GM23338 (cell line): ENCODE data around the gene EREG.

Experiments used
- CREB1 ChIP-seq: fragments of 250-450 bp; sonication (Bioruptor Pico); IDR thresholded peaks from 2 replicates; pipeline ENCODE4 v1.5.0; 2020; ENCODE audit warnings: low read depth, mild to moderate bottlenecking, moderate library complexity
- EZH2 ChIP-seq: fragments of 200-600 bp; sonication (generic); IDR thresholded peaks from one replicate; pipeline ENCODE4 v1.8.0; 2017; ENCODE audit warnings: antibody characterized with exemption, mild to moderate bottlenecking, low read depth; ENCODE audit not compliant: unreplicated experiment
- EZH2phosphoT487 ChIP-seq: fragments of 200-600 bp; sonication (generic); IDR thresholded peaks from one replicate; pipeline ENCODE4 v1.8.1; 2018; ENCODE audit warnings: antibody characterized with exemption; ENCODE audit not compliant: unreplicated experiment
- JUNB ChIP-seq: IDR thresholded peaks from one replicate; pipeline ENCODE4 v1.6.1; 2016; ENCODE audit warnings: antibody characterized with exemption; ENCODE audit not compliant: unreplicated experiment
- NANOG ChIP-seq: IDR thresholded peaks from 2 replicates; pipeline ENCODE4 v1.6.1; 2016; ENCODE audit warnings: antibody characterized with exemption, borderline replicate concordance
- POLR2AphosphoS5 ChIP-seq: IDR thresholded peaks from 2 replicates; pipeline ENCODE4 v1.6.1; 2016; ENCODE audit warnings: antibody characterized with exemption, low read depth
- ZNF114 ChIP-seq: fragments of 250-450 bp; sonication (Bioruptor Pico); IDR thresholded peaks from 2 replicates; pipeline ENCODE4 v1.5.0; 2020; ENCODE audit warnings: mild to moderate bottlenecking, moderate library complexity
- ZNF331 ChIP-seq: fragments of 250-450 bp; sonication (Bioruptor Pico); IDR thresholded peaks from 2 replicates; pipeline ENCODE4 v1.5.0; 2020; ENCODE audit warnings: low read depth, mild to moderate bottlenecking, moderate library complexity
- TF ChIP-seq, protein P1 (sequence below), 2 experiments: fragments of 200-600 bp in 1 of 2; sonication (generic) in 1 of 2; conservative IDR thresholded peaks; 2 replicates each; pipeline versions ENCODE4 v1.5.1 to v1.6.1; 2016 to 2017; ENCODE audit warnings: antibody characterized with exemption in 2 of 2, low read depth in 2 of 2, mild to moderate bottlenecking in 2 of 2, moderate library complexity in 1 of 2
- TF ChIP-seq, protein P2 (sequence below): IDR thresholded peaks from one replicate; pipeline ENCODE4 v1.6.1; 2018; ENCODE audit warnings: antibody characterized with exemption; ENCODE audit not compliant: unreplicated experiment
- TF ChIP-seq, protein P3 (sequence below): fragments of 250-450 bp; sonication (Bioruptor Pico); IDR thresholded peaks from 2 replicates; pipeline ENCODE4 v1.5.0; 2020; ENCODE audit warnings: mild to moderate bottlenecking, moderate library complexity
- TF ChIP-seq, protein P4 (sequence below): IDR thresholded peaks from 2 replicates; pipeline ENCODE4 v1.6.1; 2016; ENCODE audit warnings: antibody characterized with exemption

DNA sequence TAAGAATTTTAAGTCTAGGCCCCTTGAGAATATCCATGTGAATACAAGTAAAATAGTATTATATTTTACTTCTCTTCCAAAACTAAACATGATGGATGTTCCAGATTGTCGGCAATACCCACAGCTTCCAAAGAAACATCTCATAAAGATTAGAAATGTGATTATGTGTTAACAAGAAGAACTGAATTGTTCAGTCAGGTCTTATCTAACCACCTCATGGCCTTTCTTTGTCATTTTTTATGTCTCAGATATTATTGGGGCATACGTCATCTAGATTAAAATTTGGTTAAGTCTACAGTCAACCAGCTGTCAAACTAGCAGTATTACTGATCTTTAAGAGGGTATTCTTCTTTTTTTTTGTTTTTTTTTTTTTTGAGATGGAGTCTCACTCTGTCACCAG is 46.7 kb upstream of the EREG start:
- TF ChIP-seq, protein P1, sequence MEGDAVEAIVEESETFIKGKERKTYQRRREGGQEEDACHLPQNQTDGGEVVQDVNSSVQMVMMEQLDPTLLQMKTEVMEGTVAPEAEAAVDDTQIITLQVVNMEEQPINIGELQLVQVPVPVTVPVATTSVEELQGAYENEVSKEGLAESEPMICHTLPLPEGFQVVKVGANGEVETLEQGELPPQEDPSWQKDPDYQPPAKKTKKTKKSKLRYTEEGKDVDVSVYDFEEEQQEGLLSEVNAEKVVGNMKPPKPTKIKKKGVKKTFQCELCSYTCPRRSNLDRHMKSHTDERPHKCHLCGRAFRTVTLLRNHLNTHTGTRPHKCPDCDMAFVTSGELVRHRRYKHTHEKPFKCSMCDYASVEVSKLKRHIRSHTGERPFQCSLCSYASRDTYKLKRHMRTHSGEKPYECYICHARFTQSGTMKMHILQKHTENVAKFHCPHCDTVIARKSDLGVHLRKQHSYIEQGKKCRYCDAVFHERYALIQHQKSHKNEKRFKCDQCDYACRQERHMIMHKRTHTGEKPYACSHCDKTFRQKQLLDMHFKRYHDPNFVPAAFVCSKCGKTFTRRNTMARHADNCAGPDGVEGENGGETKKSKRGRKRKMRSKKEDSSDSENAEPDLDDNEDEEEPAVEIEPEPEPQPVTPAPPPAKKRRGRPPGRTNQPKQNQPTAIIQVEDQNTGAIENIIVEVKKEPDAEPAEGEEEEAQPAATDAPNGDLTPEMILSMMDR (conservative IDR thresholded peaks at IDR 0.05; ENCODE audit: low read depth in 2 of 2): no peak
- TF ChIP-seq POLR2AphosphoS5 (no peak), ZNF331 (CRISPR knock-in tag) (no peak), NANOG (no peak), EZH2 (no peak), EZH2phosphoT487 (no peak), CREB1 (CRISPR knock-in tag) (no peak), JUNB (no peak), ZNF114 (CRISPR knock-in tag) (no peak)
- TF ChIP-seq, protein P2, sequence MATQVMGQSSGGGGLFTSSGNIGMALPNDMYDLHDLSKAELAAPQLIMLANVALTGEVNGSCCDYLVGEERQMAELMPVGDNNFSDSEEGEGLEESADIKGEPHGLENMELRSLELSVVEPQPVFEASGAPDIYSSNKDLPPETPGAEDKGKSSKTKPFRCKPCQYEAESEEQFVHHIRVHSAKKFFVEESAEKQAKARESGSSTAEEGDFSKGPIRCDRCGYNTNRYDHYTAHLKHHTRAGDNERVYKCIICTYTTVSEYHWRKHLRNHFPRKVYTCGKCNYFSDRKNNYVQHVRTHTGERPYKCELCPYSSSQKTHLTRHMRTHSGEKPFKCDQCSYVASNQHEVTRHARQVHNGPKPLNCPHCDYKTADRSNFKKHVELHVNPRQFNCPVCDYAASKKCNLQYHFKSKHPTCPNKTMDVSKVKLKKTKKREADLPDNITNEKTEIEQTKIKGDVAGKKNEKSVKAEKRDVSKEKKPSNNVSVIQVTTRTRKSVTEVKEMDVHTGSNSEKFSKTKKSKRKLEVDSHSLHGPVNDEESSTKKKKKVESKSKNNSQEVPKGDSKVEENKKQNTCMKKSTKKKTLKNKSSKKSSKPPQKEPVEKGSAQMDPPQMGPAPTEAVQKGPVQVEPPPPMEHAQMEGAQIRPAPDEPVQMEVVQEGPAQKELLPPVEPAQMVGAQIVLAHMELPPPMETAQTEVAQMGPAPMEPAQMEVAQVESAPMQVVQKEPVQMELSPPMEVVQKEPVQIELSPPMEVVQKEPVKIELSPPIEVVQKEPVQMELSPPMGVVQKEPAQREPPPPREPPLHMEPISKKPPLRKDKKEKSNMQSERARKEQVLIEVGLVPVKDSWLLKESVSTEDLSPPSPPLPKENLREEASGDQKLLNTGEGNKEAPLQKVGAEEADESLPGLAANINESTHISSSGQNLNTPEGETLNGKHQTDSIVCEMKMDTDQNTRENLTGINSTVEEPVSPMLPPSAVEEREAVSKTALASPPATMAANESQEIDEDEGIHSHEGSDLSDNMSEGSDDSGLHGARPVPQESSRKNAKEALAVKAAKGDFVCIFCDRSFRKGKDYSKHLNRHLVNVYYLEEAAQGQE: no peak
- TF ChIP-seq, protein P3, sequence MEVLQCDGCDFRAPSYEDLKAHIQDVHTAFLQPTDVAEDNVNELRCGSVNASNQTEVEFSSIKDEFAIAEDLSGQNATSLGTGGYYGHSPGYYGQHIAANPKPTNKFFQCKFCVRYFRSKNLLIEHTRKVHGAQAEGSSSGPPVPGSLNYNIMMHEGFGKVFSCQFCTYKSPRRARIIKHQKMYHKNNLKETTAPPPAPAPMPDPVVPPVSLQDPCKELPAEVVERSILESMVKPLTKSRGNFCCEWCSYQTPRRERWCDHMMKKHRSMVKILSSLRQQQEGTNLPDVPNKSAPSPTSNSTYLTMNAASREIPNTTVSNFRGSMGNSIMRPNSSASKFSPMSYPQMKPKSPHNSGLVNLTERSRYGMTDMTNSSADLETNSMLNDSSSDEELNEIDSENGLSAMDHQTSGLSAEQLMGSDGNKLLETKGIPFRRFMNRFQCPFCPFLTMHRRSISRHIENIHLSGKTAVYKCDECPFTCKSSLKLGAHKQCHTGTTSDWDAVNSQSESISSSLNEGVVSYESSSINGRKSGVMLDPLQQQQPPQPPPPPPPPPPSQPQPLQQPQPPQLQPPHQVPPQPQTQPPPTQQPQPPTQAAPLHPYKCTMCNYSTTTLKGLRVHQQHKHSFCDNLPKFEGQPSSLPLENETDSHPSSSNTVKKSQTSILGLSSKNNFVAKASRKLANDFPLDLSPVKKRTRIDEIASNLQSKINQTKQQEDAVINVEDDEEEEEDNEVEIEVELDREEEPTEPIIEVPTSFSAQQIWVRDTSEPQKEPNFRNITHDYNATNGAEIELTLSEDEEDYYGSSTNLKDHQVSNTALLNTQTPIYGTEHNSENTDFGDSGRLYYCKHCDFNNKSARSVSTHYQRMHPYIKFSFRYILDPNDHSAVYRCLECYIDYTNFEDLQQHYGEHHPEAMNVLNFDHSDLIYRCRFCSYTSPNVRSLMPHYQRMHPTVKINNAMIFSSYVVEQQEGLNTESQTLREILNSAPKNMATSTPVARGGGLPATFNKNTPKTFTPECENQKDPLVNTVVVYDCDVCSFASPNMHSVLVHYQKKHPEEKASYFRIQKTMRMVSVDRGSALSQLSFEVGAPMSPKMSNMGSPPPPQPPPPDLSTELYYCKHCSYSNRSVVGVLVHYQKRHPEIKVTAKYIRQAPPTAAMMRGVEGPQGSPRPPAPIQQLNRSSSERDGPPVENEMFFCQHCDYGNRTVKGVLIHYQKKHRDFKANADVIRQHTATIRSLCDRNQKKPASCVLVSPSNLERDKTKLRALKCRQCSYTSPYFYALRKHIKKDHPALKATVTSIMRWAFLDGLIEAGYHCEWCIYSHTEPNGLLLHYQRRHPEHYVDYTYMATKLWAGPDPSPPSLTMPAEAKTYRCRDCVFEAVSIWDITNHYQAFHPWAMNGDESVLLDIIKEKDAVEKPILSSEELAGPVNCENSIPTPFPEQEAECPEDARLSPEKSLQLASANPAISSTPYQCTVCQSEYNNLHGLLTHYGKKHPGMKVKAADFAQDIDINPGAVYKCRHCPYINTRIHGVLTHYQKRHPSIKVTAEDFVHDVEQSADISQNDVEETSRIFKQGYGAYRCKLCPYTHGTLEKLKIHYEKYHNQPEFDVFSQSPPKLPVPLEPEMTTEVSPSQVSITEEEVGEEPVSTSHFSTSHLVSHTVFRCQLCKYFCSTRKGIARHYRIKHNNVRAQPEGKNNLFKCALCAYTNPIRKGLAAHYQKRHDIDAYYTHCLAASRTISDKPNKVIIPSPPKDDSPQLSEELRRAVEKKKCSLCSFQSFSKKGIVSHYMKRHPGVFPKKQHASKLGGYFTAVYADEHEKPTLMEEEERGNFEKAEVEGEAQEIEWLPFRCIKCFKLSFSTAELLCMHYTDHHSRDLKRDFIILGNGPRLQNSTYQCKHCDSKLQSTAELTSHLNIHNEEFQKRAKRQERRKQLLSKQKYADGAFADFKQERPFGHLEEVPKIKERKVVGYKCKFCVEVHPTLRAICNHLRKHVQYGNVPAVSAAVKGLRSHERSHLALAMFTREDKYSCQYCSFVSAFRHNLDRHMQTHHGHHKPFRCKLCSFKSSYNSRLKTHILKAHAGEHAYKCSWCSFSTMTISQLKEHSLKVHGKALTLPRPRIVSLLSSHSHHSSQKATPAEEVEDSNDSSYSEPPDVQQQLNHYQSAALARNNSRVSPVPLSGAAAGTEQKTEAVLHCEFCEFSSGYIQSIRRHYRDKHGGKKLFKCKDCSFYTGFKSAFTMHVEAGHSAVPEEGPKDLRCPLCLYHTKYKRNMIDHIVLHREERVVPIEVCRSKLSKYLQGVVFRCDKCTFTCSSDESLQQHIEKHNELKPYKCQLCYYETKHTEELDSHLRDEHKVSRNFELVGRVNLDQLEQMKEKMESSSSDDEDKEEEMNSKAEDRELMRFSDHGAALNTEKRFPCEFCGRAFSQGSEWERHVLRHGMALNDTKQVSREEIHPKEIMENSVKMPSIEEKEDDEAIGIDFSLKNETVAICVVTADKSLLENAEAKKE: no peak
- TF ChIP-seq, protein P4, sequence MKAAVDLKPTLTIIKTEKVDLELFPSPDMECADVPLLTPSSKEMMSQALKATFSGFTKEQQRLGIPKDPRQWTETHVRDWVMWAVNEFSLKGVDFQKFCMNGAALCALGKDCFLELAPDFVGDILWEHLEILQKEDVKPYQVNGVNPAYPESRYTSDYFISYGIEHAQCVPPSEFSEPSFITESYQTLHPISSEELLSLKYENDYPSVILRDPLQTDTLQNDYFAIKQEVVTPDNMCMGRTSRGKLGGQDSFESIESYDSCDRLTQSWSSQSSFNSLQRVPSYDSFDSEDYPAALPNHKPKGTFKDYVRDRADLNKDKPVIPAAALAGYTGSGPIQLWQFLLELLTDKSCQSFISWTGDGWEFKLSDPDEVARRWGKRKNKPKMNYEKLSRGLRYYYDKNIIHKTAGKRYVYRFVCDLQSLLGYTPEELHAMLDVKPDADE: no peak
